HepG2 (cell line): ENCODE data around the gene FABP1. TPM values are rescaled to one million over a fixed set of nuclear protein-coding genes. Genes with fewer than 3 reads are reported as not detected.
A peak's percentile ranks its signal among the peaks of the same experiment; 100 is the strongest.

Source experiments
- BCL6 ChIP-seq: IDR thresholded peaks from 2 replicates; pipeline ENCODE4 v1.6.1; 2016; ENCODE audit warnings: missing genetic modification reagents, missing compliant biosample characterization
- CEBPG ChIP-seq: IDR thresholded peaks from 2 replicates; pipeline ENCODE4 v1.6.1; 2016
- CREM ChIP-seq, 2 experiments: sonication (generic) in 1 of 2; formaldehyde crosslinking in 1 of 2; IDR thresholded peaks; 2 replicates each; pipeline versions ENCODE4 v1.4.0 to v1.6.1; 2016 to 2020; ENCODE audit warnings: antibody characterized with exemption in 1 of 2, mild to moderate bottlenecking in 1 of 2, missing genetic modification reagents in 1 of 2
- DNMT3B ChIP-seq: conservative IDR thresholded peaks from 2 replicates; pipeline ENCODE4 v1.6.1; 2016; ENCODE audit warnings: missing biosample characterization, control low read depth
- GABPA ChIP-seq, 2 experiments: IDR thresholded peaks; 2 replicates each; pipeline ENCODE4 v1.6.1; 2011 to 2016; ENCODE audit warnings: low read depth in 2 of 2, low read length in 1 of 2, missing biosample characterization in 1 of 2, missing genetic modification characterization in 1 of 2
- LCORL ChIP-seq, 2 experiments: fragments of 450-650 bp in 1 of 2; sonication (generic) in 1 of 2; formaldehyde crosslinking in 1 of 2; IDR thresholded peaks; 2 replicates each; pipeline versions ENCODE4 v1.5.0 to v1.6.1; 2017 to 2020; ENCODE audit warnings: antibody characterized with exemption in 1 of 2, missing genetic modification reagents in 1 of 2
- NAIF1 ChIP-seq: sonication (generic); formaldehyde crosslinking; IDR thresholded peaks from 2 replicates; pipeline ENCODE4 v1.5.0; 2020; ENCODE audit warnings: mild to moderate bottlenecking, missing genetic modification reagents, borderline replicate concordance
- PITX1 ChIP-seq: sonication (generic); formaldehyde crosslinking; IDR thresholded peaks from 2 replicates; pipeline ENCODE4 v1.5.1; 2020; ENCODE audit warnings: mild to moderate bottlenecking, missing genetic modification reagents
- PLSCR1 ChIP-seq: sonication (generic); formaldehyde crosslinking; IDR thresholded peaks from 2 replicates; pipeline ENCODE4 v1.5.0; 2020; ENCODE audit warnings: missing genetic modification reagents, mild to moderate bottlenecking, borderline replicate concordance
- PRMT3 ChIP-seq: sonication (generic); formaldehyde crosslinking; IDR thresholded peaks from 2 replicates; pipeline ENCODE4 v1.8.1; 2022; ENCODE audit warnings: low read depth, mild to moderate bottlenecking, moderate library complexity, missing genetic modification reagents, borderline replicate concordance
- ZNF17 ChIP-seq: sonication (generic); formaldehyde crosslinking; IDR thresholded peaks from 2 replicates; pipeline ENCODE4 v1.5.0; 2020; ENCODE audit warnings: mild to moderate bottlenecking, missing genetic modification reagents
- ZNF264 ChIP-seq: sonication (generic); formaldehyde crosslinking; IDR thresholded peaks from 2 replicates; pipeline ENCODE4 v1.4.0; 2020; ENCODE audit warnings: missing genetic modification reagents
- ZNF30 ChIP-seq: sonication (generic); formaldehyde crosslinking; IDR thresholded peaks from 2 replicates; pipeline ENCODE4 v1.5.0; 2020; ENCODE audit warnings: mild to moderate bottlenecking, missing genetic modification reagents
- ZNF558 ChIP-seq: sonication (generic); formaldehyde crosslinking; IDR thresholded peaks from 2 replicates; pipeline ENCODE4 v1.9.0; 2022; ENCODE audit warnings: mild to moderate bottlenecking, missing genetic modification reagents, borderline replicate concordance
- ZNF607 ChIP-seq: sonication (generic); formaldehyde crosslinking; IDR thresholded peaks from 2 replicates; pipeline ENCODE4 v1.5.1; 2020; ENCODE audit warnings: missing genetic modification reagents, mild to moderate bottlenecking, borderline replicate concordance
- ZNF782 ChIP-seq: sonication (generic); formaldehyde crosslinking; IDR thresholded peaks from 2 replicates; pipeline ENCODE4 v1.4.0; 2020; ENCODE audit warnings: missing genetic modification reagents, mild to moderate bottlenecking, borderline replicate concordance
- ZNF790 ChIP-seq: sonication (generic); formaldehyde crosslinking; IDR thresholded peaks from 2 replicates; pipeline ENCODE4 v1.8.0; 2022; ENCODE audit warnings: missing genetic modification reagents, mild to moderate bottlenecking, borderline replicate concordance
- polyA plus RNA-seq, 8 experiments: library from polyadenylated mRNA; depleted of rRNA in 3 of 8; stranded (reverse) in 7 of 8; unstranded in 1 of 8; fragments of >200 nt; fragmentation: Illumina TruSeq in 4 of 8; extraction: Trizol in 4 of 8; gene quantifications; 2 replicates each; pipeline versions ENCODE4 v1.2.1 to v1.2.3, GENCODE V29; 2011 to 2016; ENCODE audit warnings: low read depth in 4 of 8, missing spikeins in 1 of 8, mixed read lengths in 1 of 8; ENCODE audit not compliant: insufficient read depth in 1 of 8
- total RNA-seq, 5 experiments: library from RNA; depleted of rRNA; stranded (reverse); fragments of >200 nt; fragmentation: Illumina TruSeq; extraction: Trizol; gene quantifications; 2 replicates each; pipeline ENCODE4 v1.2.3, GENCODE V29; 2016; ENCODE audit warnings: low read depth in 1 of 5
- TF ChIP-seq, protein P1 (sequence below): sonication (generic); formaldehyde crosslinking; IDR thresholded peaks from 2 replicates; pipeline ENCODE4 v1.4.0; 2020; ENCODE audit warnings: mild to moderate bottlenecking, missing genetic modification reagents
- TF ChIP-seq, protein P2 (sequence below): IDR thresholded peaks from 2 replicates; pipeline ENCODE4 v1.6.1; 2016; ENCODE audit warnings: missing biosample characterization, missing genetic modification reagents, low read depth
- TF ChIP-seq, protein P3 (sequence below): sonication (generic); formaldehyde crosslinking; IDR thresholded peaks from 2 replicates; pipeline ENCODE4 v1.8.0; 2022; ENCODE audit warnings: missing genetic modification reagents, mild to moderate bottlenecking, inconsistent platforms, borderline replicate concordance
- TF ChIP-seq, protein P4 (sequence below): sonication (generic); formaldehyde crosslinking; IDR thresholded peaks from 2 replicates; pipeline ENCODE4 v1.4.0; 2020; ENCODE audit warnings: missing genetic modification reagents

FABP1 gene
- total and polyA plus RNA-seq, 2 of the 13 experiments (the other 11 are each of a cell fraction or from before 2014, with no cell fraction given) = 644 to 1,608 TPM

- TF ChIP-seq, protein P1, sequence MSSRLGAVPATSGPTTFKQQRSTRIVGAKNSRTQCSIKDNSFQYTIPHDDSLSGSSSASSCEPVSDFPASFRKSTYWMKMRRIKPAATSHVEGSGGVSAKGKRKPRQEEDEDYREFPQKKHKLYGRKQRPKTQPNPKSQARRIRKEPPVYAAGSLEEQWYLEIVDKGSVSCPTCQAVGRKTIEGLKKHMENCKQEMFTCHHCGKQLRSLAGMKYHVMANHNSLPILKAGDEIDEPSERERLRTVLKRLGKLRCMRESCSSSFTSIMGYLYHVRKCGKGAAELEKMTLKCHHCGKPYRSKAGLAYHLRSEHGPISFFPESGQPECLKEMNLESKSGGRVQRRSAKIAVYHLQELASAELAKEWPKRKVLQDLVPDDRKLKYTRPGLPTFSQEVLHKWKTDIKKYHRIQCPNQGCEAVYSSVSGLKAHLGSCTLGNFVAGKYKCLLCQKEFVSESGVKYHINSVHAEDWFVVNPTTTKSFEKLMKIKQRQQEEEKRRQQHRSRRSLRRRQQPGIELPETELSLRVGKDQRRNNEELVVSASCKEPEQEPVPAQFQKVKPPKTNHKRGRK = peak; percentile 81
- TF ChIP-seq CEBPG (CRISPR knock-in tag) = peak; percentile 69
- no peak for TF ChIP-seq GABPA (IDR thresholded peaks at IDR 0.05; ENCODE audit: low read depth, low read length)
- TF ChIP-seq GABPA (CRISPR knock-in tag; IDR thresholded peaks at IDR 0.05; ENCODE audit: low read depth) = no peak
- peak; percentile 92 for TF ChIP-seq BCL6
- TF ChIP-seq, protein P2, sequence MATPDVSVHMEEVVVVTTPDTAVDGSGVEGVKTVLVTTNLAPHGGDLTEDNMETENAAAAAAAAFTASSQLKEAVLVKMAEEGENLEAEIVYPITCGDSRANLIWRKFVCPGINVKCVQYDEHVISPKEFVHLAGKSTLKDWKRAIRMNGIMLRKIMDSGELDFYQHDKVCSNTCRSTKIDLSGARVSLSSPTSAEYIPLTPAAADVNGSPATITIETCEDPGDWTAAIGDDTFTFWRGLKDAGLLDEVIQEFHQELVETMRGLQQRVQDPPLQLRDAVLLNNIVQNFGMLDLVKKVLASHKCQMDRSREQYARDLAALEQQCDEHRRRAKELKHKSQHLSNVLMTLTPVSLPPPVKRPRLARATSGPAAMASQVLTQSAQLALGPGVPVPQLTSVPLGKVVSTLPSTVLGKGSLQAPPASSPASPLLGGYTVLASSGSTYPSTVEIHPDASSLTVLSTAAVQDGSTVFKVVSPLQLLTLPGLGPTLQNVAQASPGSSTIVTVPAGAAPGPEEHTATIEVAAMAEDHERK = no peak; the same call in 1 of the 2 replicates
- peak; percentile 88; the same call in 1 of the 2 replicates for TF ChIP-seq ZNF782 (CRISPR knock-in tag)
- no peak for TF ChIP-seq PLSCR1 (CRISPR knock-in tag)
- TF ChIP-seq PRMT3 (CRISPR knock-in tag) = peak; percentile 22; the same call in 1 of the 2 replicates
- TF ChIP-seq DNMT3B = no peak
- TF ChIP-seq ZNF607 (CRISPR knock-in tag) = peak; percentile 44; the same call in 1 of the 2 replicates
- TF ChIP-seq PITX1 (CRISPR knock-in tag) = peak; percentile 86
- TF ChIP-seq, protein P3, sequence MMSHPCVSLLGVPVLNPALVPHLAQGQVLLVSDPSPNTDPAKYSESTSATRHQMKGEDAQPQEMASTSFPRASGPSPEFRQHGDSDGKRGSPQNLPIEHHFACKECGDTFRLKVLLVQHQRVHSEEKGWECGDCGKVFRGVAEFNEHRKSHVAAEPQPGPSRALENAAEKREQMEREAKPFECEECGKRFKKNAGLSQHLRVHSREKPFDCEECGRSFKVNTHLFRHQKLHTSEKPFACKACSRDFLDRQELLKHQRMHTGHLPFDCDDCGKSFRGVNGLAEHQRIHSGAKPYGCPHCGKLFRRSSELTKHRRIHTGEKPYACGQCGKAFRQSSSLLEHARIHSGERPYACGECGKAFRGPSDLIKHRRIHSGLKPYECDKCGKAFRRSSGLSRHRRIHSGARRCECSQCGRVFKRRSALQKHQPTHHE = peak; percentile 89; the same call in 1 of the 2 replicates
- TF ChIP-seq, protein P4, sequence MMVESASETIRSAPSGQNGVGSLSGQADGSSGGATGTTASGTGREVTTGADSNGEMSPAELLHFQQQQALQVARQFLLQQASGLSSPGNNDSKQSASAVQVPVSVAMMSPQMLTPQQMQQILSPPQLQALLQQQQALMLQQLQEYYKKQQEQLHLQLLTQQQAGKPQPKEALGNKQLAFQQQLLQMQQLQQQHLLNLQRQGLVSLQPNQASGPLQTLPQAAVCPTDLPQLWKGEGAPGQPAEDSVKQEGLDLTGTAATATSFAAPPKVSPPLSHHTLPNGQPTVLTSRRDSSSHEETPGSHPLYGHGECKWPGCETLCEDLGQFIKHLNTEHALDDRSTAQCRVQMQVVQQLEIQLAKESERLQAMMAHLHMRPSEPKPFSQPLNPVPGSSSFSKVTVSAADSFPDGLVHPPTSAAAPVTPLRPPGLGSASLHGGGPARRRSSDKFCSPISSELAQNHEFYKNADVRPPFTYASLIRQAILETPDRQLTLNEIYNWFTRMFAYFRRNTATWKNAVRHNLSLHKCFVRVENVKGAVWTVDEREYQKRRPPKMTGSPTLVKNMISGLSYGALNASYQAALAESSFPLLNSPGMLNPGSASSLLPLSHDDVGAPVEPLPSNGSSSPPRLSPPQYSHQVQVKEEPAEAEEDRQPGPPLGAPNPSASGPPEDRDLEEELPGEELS = peak; percentile 81
- TF ChIP-seq ZNF558 = peak; percentile 85
- TF ChIP-seq ZNF30 (CRISPR knock-in tag) = no peak
- TF ChIP-seq ZNF264 = peak; percentile 63; the same call in 1 of the 2 replicates
- TF ChIP-seq LCORL (IDR thresholded peaks at IDR 0.05) = peak; percentile 65
- TF ChIP-seq LCORL (CRISPR knock-in tag; IDR thresholded peaks at IDR 0.05) = 0 out of 2 replicates have a peak, but pooled peaks have one; percentile 73
- TF ChIP-seq NAIF1 (CRISPR knock-in tag) = peak; percentile 89
- peak; percentile 91 for TF ChIP-seq CREM (IDR thresholded peaks at IDR 0.05)
- TF ChIP-seq CREM (CRISPR knock-in tag; IDR thresholded peaks at IDR 0.05) = no peak
- TF ChIP-seq ZNF17 (CRISPR knock-in tag) = no peak
- TF ChIP-seq ZNF790 (CRISPR knock-in tag) = no peak
Measured at GRCh38 chr2:88127888-88128653, at the start of gene FABP1 (continued).
